ENCODE measurements around the gene MRPS15.
"Not testable (repeated sequence)": the region's sequence is repeated elsewhere in the genome, so short reads cannot be mapped to it uniquely, and the experiment has no call there.

The MRPS15 gene

GRCh38 chr1:36463803-36464604 is at the start of gene MRPS15:
MRPS15 (minus strand) TSS chr1:36464384; CDS start chr1:36464275, 109 bp downstream.
- DNase-seq (ENCODE audit: low spot score), result peak; percentile 97

GRCh38 chr1:36512842-36513241 is 48.7 kb upstream of the MRPS15 start:
- DNase-seq (ENCODE audit: low spot score), result no peak

- no peak for DNase-seq (ENCODE audit: low spot score)
Measured at GRCh38 chr1:36511804-36512798, 47.9 kb upstream of the MRPS15 start.

- DNase-seq (ENCODE audit: low spot score), result not testable (repeated sequence)
Measured at GRCh38 chr1:36511220-36511619, 47.0 kb upstream of the MRPS15 start.

- DNase-seq (ENCODE audit: low spot score), result no peak
Measured at GRCh38 chr1:36510418-36510817, 46.2 kb upstream of the MRPS15 start.

GRCh38 chr1:36508257-36508656 is 44.1 kb upstream of the MRPS15 start:
- no peak for DNase-seq (ENCODE audit: low spot score)

- DNase-seq (ENCODE audit: low spot score), result no peak
Measured at GRCh38 chr1:36506276-36506920, 42.2 kb upstream of the MRPS15 start.

GRCh38 chr1:36503733-36504132 is 39.5 kb upstream of the MRPS15 start:
- DNase-seq (ENCODE audit: low spot score), result no peak

GRCh38 chr1:36503159-36503558 is 39.0 kb upstream of the MRPS15 start:
- DNase-seq (ENCODE audit: low spot score), result no peak

- no peak for DNase-seq (ENCODE audit: low spot score)
Measured at GRCh38 chr1:36502616-36503015, 38.4 kb upstream of the MRPS15 start.

- not testable (repeated sequence) for DNase-seq (ENCODE audit: low spot score)
Measured at GRCh38 chr1:36501911-36502310, 37.7 kb upstream of the MRPS15 start.

- DNase-seq (ENCODE audit: low spot score), result no peak
Measured at GRCh38 chr1:36497207-36497606, 33.0 kb upstream of the MRPS15 start.

- no peak for DNase-seq (ENCODE audit: low spot score)
Measured at GRCh38 chr1:36494971-36495370, 30.8 kb upstream of the MRPS15 start.

- no peak for DNase-seq (ENCODE audit: low spot score)
Measured at GRCh38 chr1:36493524-36493923, 29.3 kb upstream of the MRPS15 start.

- DNase-seq (ENCODE audit: low spot score), result no peak
Measured at GRCh38 chr1:36492491-36492890, 28.3 kb upstream of the MRPS15 start.

- DNase-seq (ENCODE audit: low spot score), result not testable (repeated sequence)
Measured at GRCh38 chr1:36489258-36490051, 25.3 kb upstream of the MRPS15 start.

- no peak for DNase-seq (ENCODE audit: low spot score)
Measured at GRCh38 chr1:36487906-36488305, 23.7 kb upstream of the MRPS15 start.

- not testable (repeated sequence) for DNase-seq (ENCODE audit: low spot score)
Measured at GRCh38 chr1:36487336-36487725, 23.1 kb upstream of the MRPS15 start.

- DNase-seq (ENCODE audit: low spot score), result no peak
Measured at GRCh38 chr1:36486439-36487335, 22.5 kb upstream of the MRPS15 start.

- DNase-seq (ENCODE audit: low spot score), result no peak
Measured at GRCh38 chr1:36486093-36486438, 21.9 kb upstream of the MRPS15 start.

GRCh38 chr1:36484099-36484498 is 19.9 kb upstream of the MRPS15 start:
- no peak for DNase-seq (ENCODE audit: low spot score)

Data from GM03348 (cell line).